Right lobe of liver (tissue), 4 donors: ENCODE results near the gene ISX.

ENCODE experiments used
- POLR2A ChIP-seq: fragments of 450-650 bp; IDR thresholded peaks from one replicate; pipeline ENCODE4 v1.6.1; 2017; ENCODE audit warnings: antibody characterized with exemption, mild to moderate bottlenecking
- TF ChIP-seq, protein P1 (sequence below), 4 donors: fragments of 200-600 bp in 3 of 4; fragments of 450-650 bp in 1 of 4; IDR thresholded peaks; one replicate each; pipeline versions ENCODE4 v1.5.1 to v1.8.0; 2016 to 2022; ENCODE audit warnings: antibody characterized with exemption in 4 of 4, mild to moderate bottlenecking in 2 of 4
- donor health status: DM: no; HTN: no; CAD: no.
- donor health status: DM: no; HTN: no; CAD: no.
- donor health status: DM: no; HTN: yes; CAD: no.

DNA sequence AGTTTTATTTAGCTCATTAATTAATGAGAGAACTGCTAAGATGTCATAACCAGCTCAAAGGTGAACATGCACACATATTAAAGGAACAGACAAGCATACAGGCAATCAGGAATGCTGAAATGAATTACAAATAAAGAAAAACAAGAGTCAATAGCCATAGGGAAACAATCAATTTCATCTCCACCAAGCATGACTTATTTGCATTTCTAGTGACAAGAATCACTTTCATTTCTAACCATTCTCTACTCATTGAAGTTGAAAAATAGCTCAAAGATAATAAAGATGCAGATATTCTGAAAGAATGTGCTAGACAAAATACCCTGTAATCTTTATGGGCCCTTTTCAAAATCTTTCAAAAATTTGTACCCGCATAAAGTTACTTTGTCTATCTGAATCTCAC lies 23.2 kb downstream of the ISX start:
- no peak for TF ChIP-seq POLR2A
- TF ChIP-seq, protein P1, sequence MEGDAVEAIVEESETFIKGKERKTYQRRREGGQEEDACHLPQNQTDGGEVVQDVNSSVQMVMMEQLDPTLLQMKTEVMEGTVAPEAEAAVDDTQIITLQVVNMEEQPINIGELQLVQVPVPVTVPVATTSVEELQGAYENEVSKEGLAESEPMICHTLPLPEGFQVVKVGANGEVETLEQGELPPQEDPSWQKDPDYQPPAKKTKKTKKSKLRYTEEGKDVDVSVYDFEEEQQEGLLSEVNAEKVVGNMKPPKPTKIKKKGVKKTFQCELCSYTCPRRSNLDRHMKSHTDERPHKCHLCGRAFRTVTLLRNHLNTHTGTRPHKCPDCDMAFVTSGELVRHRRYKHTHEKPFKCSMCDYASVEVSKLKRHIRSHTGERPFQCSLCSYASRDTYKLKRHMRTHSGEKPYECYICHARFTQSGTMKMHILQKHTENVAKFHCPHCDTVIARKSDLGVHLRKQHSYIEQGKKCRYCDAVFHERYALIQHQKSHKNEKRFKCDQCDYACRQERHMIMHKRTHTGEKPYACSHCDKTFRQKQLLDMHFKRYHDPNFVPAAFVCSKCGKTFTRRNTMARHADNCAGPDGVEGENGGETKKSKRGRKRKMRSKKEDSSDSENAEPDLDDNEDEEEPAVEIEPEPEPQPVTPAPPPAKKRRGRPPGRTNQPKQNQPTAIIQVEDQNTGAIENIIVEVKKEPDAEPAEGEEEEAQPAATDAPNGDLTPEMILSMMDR (IDR thresholded peaks at IDR 0.05) = no peak
